ENCODE measurements around the gene GABARAPL2. TPM values are rescaled to one million over a fixed set of nuclear protein-coding genes. Genes with fewer than 3 reads are reported as not detected.

GABARAPL2 gene
- polyA plus RNA-seq, 1 donor = 111 TPM

- DNase-seq = peak; percentile 84
Measured at GRCh38 chr16:75555213-75555706, 10.9 kb upstream of the GABARAPL2 start.

DNA sequence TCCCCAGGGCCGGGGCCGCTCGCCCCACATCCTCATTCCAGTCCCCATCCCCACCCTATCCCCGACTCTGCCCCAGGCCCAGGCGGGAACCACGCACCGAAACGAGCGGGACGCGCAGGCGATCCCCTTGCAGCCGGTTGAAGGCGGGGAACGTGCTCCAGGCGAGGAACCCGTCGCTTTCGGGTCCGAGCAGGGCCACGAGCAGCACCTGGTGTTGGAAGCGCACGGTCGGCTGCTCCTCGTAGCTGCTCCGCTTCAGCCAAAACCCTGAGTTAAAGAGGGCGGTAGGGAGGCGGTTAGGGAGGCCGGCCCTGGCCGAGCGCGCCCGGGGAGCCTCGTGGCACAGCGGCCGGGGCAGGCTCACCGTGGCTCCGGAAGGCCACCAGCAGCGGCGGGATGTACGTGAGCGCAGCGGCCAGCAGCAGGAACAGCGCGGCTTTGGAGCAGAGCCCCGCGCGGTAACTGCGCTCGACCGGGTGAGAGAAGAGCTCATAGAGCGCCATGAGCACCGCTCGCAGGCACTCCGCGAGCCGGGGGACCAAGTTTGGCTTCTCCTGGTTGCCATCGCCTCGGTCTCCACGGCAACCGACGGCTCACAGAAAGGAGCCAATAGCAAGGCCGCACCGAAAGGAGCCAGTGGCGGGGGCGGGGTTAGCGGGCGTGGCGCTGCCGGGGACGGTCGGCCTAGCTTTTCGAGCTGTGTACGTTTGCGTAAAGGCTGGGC is 10.3 kb upstream of the GABARAPL2 start, which contains the start of gene TMEM231:
TMEM231 (minus strand) TSS at position 546 of the 724 bp plus-strand sequence; CDS start at position 503, 43 bp downstream.
- DNase-seq = peak; percentile 95

GRCh38 chr16:75556431-75556950 is 9.7 kb upstream of the GABARAPL2 start:
- DNase-seq = no peak

- DNase-seq = no peak
Measured at GRCh38 chr16:75558846-75559401, 7.3 kb upstream of the GABARAPL2 start.

DNA sequence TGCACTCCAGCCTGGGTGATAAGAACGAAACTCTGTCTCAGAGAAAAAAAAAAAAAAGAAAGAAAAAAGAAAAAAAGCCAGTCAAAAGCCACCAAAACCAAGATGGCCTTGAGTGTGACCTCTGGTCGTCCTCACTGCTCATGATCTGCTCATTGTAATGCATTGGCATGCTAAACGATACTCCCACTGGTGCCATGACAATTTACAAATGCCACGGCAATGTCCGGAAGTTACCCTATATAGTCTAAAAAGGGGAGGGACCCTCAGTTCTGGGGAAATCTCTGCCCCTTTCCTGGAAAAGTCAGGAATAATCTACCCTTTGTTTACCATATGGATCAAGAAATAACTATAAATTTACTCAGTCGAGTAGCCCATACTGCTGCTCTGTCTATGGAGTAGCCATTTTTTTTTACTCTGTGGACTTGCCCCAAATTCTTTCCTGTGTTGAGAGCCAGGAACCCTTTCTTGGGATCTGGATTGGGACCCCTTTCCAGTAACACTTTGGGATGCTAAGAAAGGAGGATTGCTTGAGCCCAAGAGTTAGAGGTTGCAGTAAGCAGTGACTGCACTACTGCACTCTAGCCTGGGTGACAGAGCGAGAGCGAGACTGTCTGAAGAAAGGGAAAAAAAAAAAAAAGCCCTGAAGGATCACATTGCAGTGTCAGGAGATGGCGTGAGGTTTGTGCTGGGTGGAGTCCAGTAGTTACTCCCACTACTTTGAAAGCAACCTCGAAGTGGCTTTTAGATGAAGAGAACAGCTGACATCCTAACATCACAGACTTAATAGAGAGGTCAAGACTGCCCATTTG is 6.4 kb upstream of the GABARAPL2 start:
- peak; percentile 60 for DNase-seq

- no peak for DNase-seq
Measured at GRCh38 chr16:75565640-75566039, 539 bp upstream of the GABARAPL2 start.

- no peak for DNase-seq
Measured at GRCh38 chr16:75566758-75567255, 628 bp downstream of the GABARAPL2 start.

GRCh38 chr16:75567911-75568310 is 1.7 kb downstream of the GABARAPL2 start:
- no peak for DNase-seq

- DNase-seq = no peak
Measured at GRCh38 chr16:75570396-75571065, 4.4 kb downstream of the GABARAPL2 start.

DNA sequence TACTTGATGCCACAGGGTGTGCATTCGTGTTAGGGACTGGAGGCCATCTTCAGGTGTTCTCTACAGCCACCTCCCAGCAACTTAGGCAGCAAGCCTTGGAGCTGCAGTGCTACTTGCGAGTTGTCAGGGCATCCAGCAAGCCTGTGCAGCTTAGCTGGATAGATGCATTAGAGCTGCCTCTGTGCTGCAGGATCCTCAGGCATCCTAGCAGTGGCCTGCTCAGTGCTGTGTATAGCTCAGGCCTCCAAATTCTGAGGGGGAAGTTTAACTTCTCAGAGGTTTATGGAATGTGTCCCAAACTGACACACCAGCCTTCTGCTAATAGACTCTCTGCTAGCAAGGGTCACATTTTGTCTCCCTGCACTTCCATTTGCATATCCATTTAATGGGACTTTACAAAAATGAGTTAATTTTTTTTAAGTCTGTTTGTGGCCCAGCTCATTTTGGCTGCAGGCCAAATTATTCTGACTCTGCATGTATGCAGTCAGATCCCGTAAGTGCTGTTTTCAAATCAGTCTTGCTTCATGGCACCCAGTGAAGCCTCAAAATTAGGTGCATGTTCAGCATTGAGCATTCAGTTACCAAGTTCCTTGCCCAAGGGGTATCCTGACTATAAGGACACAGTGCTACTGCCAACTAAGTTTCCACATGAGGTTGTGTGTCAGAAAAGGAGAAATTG is 6.8 kb downstream of the GABARAPL2 start:
- no peak for DNase-seq

GRCh38 chr16:75573955-75574354 is 7.8 kb downstream of the GABARAPL2 start:
- no peak for DNase-seq

DNA sequence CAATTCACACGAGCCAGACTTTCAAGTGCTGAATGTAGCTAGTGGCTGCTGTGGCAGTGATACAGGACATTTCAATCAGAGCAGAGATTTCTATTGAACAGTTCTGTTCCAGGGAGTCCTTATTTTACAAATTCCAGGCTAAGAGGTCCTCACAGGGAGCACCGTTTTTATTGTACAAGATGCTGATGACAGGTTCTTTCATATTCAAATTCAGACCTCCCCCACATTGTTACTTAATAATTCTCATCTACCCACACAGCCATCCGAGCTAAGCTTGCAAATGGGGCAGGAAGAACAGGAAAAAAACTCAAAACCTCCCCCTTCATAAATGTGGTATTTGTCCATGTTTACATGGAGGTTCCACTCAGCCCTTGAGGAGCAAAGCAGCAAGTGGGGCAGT is 9.8 kb downstream of the GABARAPL2 start:
- DNase-seq = no peak

DNA sequence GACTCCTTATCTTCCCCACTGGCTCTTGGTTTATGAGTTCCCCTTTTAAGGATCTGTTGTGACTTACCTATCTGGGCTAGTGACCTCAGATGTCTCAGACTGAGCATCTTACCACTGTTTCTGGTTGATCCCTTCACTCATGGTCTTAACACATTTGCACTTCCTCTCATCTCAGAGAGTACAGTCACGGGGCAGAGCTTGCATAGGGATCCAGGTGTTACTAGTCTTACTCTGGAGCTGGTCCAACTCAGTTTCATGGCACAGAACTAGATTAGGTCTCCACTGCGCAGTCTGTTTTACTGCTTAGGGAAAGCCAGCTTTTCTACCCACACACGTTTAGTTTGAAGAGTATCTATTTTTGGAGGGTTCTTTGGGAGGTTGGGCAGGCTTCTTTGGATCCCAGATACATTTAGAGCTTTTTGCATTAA is 10.2 kb downstream of the GABARAPL2 start:
- DNase-seq = no peak

DNA sequence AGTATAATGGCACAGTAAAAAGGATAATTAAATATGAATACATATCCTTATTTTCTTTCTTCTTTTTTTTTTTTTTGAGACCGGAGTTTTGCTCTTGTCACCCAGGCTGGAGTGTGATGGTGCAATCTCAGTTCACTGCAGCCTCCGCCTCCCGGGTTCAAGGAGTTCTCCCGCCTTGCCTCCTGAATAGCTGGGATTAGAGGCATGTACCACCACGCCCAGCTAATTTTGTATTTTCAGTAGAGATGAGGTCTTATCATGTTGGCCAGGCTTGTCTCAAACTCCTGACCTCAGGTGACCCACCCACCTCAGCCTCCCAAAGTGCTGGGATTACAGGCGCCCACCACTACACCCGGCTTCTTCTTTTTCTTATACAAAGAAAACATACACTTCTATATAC is 12.0 kb downstream of the GABARAPL2 start:
- DNase-seq = no peak

DNA sequence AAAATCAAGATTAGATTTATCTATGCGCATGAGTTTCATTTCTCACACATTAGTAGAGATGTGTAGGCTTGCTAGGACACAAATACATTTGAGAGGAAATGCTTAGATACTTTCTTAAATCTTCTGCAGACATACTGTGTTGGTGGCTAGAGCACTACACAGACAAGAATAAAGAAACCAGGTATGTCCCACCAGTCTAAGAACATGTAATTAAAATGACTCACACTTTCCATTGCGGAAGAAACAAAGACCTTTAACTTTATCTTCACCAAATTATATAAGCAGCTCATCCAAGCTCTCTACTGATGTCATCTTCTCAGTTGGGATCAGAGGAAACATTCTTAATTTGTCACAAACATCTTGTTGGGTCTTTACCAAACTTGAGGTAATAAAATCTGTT is 12.5 kb downstream of the GABARAPL2 start:
- DNase-seq = no peak

DNA sequence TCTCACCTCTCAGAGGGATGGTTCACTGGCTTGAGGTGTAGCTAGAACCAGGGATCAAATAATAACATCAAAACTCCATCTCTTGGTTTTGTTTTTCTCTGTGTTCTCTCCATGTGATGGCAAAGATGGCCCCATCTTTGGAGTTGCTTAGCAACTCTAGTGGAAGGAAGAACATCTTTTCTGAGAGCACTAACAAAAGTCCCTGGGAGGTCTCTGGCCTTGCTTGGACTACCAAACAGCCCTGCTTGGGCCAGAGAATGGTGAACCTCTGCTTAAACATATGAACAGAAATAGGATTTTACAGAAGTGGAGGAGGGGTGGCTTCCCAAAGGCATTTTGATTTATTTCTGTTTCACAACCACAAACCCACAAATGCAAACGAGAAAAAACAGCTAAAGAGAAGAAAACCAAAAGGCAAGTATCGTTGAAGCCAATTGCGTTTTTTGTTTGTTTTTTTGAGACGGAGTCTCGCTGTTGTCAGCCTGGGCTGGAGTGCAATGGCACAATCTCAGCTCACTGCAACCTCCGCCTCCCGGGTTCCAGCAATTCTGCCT is 13.2 kb downstream of the GABARAPL2 start:
- no peak for DNase-seq

DNA sequence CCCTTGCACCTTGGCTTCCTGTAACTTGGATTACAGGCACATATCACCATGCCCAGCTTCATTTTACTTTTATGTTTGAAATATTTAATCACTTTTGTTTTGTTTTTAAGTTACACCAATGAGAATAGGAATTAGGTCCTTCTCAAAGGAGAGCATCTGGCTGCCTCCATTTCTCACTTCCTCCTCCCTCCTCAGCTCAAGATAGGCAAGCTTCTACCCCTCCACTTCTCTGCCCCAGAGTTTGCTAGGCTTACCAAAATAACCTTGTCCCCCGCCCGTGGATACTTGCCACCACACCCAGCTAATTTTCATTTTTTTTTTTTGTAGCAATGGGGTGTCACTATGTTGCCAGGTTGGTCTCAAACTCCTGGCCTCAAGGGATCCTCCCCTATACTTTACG is 17.9 kb downstream of the GABARAPL2 start:
- DNase-seq = no peak

DNA sequence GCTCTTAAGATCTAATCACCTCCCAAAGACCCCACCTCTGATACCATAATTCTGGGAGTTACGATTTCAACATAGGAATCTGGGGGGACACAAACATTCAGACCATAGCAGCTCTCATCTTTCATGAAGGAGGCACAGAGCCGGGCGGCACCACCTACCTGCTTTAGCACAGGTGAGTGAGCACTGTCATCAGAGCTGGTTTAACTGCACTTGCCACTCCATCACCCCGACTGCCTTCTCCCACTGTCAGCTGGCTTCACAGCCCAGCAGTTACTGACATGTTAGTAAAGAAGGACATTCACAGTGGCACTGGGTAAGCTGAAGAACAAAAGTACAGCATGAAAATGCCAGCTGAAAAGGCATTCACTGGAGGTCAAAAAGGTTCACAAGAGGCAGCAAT is 22.5 kb downstream of the GABARAPL2 start:
- DNase-seq = no peak

DNA sequence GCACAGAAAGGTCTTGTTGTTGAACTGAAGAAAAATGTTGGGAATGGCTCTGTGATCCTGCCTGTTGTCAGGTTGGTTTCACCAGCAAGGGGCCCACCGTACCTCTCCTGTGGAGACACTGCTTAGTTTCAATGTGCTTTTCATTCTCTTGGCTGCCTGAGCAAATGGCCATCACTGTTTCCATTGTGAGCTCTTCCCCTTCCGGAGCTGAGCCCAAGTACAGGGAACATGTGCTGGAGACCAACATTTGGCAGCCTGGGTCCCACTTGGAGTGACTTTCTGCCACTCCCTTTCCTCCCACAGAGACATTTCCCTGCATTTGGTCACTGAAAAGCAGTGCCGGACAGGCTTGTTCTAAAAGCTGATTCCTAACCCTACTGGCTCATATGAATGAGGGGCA is 23.1 kb downstream of the GABARAPL2 start:
- peak; percentile 81 for DNase-seq

GRCh38 chr16:75590920-75591843 is 25.0 kb downstream of the GABARAPL2 start:
- DNase-seq = peak; percentile 89

All from hindlimb muscle (tissue), 1 donor.